ENCODE measurements around the gene ZNF467. TPM values are rescaled to one million over a fixed set of nuclear protein-coding genes. Genes with fewer than 3 reads are reported as not detected.

ZNF467 gene
- polyA plus RNA-seq, 3 donors: 23.5 to 35.6 (median 34.5) TPM

DNA sequence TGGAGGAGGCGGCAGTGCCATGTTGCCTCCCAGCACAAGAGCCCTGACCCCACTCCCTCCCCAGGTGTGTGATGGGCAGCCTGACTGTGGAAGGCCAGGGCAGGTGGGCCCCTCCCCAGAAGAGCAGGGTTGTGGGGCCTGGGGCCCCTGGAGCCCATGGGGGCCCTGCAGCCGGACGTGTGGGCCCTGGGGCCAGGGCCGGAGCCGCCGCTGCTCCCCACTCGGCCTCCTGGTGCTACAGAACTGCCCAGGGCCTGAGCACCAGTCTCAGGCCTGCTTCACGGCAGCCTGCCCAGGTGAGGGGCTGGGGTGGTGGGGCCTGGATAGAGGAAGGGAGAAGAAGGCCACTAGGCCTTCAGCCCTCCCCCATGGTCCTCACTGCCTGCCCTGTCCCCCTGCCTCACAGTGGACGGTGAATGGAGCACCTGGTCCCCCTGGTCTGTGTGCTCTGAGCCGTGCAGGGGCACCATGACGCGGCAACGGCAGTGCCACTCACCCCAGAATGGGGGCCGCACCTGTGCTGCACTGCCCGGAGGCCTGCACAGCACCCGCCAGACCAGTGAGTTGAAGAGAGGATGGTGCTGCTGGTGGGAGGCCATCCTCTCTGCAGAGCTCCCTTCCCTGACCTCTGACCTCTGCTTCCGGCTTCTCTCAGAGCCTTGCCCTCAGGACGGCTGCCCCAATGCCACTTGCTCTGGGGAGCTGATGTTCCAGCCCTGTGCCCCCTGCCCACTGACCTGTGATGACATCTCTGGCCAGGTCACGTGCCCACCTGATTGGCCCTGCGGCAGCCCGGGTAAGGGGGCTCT, 18.2 kb upstream of the ZNF467 start:
- no peak for DNase-seq (ENCODE audit: extremely low read depth in 1 of 11, low read depth in 9 of 11, low spot score in 4 of 11)

DNA sequence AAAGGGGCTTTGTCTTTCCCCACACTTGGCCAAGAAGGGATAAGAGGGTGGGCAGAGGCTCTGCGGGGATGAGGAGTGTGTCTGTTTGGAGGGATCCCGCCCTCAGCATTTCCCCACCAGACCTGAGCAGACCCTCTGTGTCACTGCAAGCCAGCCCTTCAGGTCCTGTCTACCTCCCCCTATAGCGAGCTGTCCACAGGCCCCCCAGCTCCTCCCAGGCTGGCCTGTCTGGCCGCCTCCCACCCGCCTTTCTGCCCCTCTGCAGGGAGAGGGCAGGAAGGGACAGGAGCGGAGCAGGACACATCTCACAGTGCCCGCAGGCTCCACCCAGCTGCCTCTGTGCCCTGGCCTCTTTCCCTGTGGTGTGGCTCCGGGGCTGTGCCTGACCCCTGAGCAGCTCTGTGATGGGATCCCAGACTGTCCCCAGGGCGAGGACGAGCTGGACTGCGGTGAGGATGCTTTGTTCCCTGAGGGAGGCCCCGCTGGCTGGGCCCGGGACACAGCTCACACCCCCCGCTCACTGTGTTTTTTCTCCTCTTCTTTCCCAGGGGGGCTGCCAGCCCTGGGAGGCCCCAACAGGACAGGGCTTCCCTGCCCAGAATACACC, 17.5 kb upstream of the ZNF467 start:
- no peak for DNase-seq (ENCODE audit: extremely low read depth in 1 of 11, low read depth in 9 of 11, low spot score in 4 of 11)

DNA sequence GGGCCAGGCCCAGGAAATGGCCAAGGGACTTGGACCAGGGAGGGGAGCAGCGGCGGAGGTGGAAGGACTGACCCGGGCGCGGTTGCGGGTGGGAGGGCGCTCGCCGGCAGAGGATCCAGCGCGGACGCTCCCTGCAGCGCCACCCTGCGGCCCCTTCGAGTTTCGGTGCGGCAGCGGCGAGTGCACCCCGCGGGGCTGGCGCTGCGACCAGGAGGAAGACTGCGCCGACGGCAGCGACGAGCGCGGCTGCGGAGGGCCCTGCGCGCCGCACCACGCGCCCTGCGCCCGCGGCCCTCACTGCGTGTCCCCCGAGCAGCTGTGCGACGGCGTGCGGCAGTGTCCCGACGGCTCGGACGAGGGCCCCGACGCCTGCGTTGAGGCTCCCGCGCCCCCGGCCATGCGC, 16.8 kb upstream of the ZNF467 start:
- peak in 1 of 11 donors; percentile 30 for DNase-seq (ENCODE audit: extremely low read depth in 1 of 11, low read depth in 9 of 11, low spot score in 4 of 11)

DNA sequence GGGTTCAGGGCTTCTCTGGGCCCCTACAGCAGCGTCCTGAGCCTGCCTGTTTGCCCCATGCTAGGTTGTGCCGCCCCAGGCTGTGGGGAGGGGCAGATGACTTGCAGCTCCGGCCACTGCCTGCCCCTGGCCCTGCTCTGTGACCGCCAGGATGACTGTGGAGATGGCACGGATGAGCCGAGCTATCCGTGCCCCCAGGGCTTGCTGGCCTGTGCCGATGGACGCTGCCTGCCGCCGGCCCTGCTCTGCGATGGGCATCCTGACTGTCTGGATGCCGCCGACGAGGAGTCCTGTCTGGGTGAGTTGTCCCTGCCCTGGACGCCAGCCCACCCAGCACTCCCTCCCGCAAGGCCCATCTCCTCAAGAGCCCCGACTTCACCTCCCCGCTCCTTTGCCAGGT, 15.7 kb upstream of the ZNF467 start:
- no peak for DNase-seq (ENCODE audit: extremely low read depth in 1 of 11, low read depth in 9 of 11, low spot score in 4 of 11)

DNA sequence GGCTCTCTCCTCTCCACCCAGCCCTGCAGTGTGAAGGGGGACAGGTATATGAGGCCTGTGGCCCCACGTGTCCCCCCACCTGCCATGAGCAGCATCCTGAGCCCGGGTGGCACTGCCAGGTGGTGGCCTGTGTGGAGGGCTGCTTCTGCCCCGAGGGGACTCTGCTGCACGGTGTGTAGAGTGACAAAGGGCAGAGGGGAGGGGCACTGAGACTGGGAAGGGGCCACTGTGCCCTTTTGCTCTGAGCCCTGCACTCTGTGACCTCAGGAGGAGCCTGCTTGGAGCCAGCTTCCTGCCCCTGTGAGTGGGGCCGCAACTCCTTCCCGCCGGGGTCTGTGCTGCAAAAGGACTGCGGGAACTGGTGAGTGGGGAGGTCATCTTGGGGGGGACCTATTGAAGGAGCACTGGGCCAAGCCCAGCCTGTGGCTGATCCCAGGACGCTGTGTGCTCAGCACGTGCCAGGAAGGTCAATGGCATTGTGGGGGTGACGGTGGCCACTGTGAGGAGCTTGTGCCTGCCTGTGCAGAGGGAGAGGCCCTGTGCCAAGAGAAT, 15.0 kb upstream of the ZNF467 start:
- no peak for DNase-seq (ENCODE audit: extremely low read depth in 1 of 11, low read depth in 9 of 11, low spot score in 4 of 11)

DNA sequence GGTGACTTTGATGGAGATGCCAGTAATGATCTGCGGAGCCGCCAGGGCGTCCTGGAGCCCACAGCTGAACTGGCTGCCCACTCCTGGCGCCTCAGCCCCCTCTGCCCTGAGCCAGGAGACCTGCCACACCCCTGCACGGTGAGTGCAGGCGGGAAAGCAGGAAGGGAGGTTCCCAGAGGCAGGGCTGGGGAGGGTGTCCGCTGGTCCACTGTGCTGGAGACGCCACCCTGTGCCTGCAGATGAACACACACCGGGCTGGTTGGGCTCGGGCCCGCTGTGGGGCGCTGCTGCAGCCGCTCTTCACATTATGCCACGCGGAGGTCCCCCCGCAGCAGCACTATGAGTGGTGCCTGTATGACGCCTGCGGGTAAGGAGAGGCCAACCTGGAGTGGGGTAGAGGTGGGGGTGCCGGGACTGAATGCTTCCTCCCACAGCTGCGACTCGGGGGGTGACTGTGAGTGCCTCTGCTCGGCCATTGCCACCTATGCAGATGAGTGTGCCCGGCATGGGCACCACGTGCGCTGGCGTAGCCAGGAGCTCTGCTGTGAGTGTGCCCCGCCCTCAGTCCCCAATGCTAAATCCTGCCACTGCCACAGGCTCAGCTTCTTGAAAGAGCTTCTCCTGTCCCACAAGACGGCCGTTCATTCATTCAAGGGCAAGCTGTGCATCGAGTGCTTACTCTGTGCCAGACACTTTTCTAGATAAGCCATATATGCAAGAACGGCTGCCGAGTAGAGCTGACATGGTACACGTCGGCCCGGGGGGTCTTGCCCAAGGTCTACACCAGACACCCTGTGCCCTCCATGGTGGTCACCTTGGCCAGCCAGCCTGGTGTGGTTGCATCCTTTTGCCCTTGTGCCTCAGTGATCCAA, 14.3 kb upstream of the ZNF467 start:
- DNase-seq (ENCODE audit: extremely low read depth in 1 of 11, low read depth in 9 of 11, low spot score in 4 of 11): no peak

DNA sequence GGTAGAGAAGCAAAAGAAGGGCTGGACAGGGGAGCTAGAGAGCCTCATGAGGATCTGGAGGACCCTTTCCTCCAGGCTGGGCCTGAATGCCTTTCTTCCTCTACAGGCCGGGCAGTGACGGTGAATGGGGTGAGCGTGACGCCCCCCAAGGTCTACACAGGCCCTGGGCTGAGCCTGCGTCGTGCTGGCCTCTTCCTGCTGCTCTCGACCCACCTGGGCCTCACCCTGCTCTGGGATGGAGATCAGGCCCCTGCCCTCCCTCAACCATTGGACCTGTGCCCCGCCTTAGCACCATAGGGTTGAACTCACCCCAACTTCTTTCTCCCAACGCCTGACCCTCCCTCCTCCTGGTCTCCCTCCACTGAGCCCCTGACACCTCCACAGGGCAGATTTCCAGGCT, 12.6 kb upstream of the ZNF467 start:
- DNase-seq (ENCODE audit: extremely low read depth in 1 of 11, low read depth in 9 of 11, low spot score in 4 of 11): no peak

DNA sequence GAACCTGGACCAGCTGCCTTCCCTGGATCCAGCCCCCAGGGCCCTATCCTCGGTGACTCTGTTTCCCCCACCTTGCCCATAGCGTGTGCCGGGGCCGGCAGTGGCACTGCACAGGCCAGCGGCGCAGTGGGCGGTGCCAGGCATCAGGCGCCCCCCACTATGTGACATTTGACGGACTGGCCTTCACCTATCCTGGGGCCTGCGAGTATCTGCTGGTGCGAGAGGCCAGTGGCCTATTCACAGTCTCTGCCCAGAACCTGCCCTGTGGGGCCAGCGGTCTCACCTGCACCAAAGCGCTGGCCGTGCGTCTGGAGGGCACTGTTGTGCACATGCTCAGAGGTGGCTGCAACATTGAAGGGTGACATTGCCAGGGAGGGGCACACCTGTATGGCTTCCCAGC, 12.0 kb upstream of the ZNF467 start:
- DNase-seq (ENCODE audit: extremely low read depth in 1 of 11, low read depth in 9 of 11, low spot score in 4 of 11): no peak

DNA sequence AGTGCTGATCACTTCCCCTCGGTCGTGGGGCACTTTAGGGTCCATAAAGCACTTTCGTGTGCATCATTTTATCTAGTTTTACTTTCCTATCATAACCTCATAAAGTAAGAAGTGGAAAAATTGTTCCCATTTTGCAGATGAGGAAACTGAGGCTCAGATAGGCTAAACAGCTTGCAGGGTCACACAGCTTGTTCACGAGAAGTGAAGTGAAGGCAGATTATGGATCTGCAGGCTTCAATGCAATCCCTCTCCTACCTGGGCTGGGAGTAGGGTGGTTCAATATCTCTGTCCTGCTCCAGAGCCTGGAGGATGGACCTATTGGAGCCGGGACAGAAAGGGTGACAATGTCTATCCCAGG, 10.8 kb upstream of the ZNF467 start:
- DNase-seq (ENCODE audit: extremely low read depth in 1 of 11, low read depth in 9 of 11, low spot score in 4 of 11): no peak

DNA sequence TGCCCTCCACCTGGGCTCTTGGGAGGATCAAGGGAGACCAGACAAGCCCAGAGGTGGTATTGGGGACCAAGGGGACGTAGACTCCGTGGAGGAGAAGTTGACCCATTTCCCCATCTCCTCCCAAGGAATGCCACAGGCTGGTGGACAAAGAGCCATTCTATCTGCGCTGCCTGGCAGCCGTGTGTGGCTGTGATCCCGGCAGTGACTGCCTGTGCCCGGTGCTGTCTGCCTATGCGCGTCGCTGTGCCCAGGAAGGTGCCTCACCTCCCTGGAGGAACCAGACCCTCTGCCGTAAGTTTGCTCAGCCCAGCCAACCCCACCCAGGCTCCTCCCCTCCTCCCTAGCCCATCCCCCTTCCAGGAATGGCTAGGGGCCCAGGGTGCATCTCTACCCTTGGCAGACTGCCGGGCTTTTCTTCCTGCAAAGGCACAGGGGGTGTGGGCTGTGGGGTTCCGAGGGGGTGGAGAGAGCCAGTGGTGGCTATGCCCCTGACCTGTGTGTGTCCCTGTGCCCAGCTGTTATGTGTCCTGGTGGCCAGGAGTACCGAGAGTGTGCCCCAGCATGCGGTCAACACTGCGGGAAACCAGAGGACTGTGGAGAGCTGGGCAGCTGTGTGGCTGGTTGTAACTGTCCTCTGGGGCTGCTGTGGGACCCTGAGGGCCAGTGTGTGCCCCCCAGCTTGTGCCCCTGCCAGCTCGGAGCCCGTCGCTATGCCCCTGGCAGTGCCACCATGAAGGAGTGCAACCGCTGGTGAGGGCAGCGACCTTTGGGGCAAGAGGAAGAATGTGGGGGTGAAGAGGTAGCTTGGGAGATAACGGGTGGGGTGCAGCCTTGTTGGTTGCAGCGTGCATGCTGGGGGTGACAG, 10.2 kb upstream of the ZNF467 start:
- no peak for DNase-seq (ENCODE audit: extremely low read depth in 1 of 11, low read depth in 9 of 11, low spot score in 4 of 11)

DNA sequence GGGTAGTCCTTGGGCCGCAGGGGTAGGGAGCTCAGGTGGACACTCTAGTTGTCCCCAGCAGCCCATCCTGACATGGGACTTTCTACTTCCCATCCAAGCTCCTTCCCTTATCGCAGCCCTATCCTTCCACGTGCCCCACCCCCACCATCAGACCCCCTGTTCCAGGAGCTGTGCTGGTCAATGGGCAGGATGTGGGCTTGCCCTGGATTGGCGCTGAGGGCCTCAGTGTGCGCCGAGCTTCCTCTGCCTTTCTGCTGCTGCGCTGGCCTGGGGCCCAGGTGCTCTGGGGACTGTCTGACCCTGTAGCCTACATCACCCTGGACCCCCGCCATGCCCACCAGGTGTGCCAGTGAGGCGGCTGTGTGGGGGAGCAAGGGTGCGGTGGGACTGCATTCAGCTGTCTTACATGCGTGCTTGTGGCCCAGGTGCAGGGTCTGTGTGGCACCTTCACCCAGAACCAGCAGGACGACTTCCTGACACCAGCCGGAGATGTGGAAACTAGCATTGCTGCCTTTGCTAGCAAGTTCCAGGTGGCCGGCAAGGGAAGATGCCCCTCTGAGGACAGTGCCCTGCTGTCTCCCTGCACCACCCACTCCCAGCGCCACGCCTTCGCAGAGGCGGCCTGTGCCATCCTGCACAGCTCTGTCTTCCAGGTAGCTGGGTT, 9.4 kb upstream of the ZNF467 start:
- no peak for DNase-seq (ENCODE audit: extremely low read depth in 1 of 11, low read depth in 9 of 11, low spot score in 4 of 11)

DNA sequence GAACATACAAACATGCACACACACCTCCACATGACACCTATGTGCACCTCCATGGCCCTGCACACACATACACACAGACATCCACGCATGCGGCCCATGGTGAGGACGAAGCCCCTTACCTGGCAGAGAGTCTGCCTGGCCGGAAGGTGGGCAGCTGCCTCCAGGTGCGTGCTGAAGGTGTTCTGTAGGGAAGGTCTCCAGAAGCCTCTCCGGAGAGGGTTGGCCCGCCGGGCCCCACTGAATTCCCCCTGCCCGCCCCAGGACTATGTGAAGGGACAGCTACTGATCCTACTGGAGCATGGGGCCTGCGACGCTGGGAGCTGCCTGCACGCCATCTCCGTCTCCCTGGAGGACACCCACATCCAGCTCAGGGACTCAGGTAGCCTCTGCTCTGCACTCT, 8.5 kb upstream of the ZNF467 start:
- no peak for DNase-seq (ENCODE audit: extremely low read depth in 1 of 11, low read depth in 9 of 11, low spot score in 4 of 11)

DNA sequence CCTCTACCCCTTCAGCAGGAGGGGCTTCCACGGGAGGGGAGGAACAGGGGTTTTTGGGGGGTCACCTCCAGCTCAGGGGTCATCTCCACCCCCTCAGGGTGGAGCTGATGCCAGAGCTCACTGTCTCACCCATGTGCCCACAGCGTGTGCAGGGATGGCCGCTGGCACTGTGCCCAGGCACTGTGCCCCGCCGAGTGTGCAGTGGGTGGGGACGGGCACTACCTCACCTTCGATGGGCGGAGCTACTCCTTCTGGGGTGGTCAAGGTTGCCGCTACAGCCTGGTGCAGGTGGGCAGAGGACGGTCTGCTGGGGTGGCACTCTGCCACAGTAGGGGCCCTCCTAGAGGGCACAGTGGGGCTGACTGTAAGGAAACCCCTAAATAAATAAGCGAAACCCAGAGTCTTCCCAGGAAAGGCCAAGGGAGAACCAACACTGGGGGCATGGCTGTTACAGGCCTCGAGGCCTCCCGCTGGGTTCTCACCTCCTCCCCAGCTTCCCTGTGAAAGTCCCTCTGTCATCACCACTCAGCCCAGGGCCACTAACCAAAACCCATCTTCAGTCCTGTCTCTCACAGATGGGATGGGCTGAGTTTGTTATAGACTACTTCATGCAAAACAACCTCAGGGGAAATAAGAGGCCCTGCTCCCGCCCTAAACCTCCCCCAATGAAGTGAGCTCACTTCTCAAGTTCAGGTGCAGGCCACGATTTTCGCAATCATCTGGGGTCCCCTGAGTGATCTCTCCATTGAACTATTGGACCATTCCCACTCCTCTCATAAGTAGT, 7.4 kb upstream of the ZNF467 start:
- DNase-seq (ENCODE audit: extremely low read depth in 1 of 11, low read depth in 9 of 11, low spot score in 4 of 11): no peak

DNA sequence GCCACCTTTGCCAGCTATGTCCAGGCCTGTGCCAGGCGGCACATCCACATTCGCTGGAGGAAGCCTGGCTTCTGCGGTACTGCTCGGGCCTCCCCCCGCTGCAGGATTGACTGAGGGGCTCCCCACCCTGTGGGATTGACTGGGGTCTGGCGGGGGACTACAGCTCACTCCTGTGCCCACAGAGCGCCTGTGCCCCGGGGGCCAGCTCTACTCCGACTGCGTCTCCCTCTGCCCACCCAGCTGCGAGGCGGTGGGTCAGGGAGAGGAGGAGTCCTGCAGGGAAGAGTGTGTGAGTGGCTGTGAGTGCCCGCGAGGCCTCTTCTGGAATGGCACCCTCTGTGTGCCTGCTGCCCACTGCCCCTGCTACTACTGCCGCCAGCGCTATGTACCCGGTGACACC, 6.7 kb upstream of the ZNF467 start:
- DNase-seq (ENCODE audit: extremely low read depth in 1 of 11, low read depth in 9 of 11, low spot score in 4 of 11): no peak

DNA sequence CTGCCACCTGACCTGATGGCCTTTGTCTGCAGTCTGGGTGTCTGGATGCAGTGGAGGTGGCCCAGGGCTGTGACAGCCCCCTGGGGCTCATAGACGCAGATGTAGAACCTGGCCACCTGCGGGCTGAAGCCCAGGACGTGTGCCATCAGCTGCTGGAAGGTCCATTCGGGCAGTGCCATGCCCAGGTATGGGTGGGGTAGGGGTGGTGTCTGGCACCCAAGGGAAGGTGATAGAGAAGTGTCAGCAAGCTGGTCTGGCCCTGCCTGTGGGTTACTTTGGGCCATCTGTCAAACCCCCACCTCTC, 6.1 kb upstream of the ZNF467 start:
- DNase-seq (ENCODE audit: extremely low read depth in 1 of 11, low read depth in 9 of 11, low spot score in 4 of 11): no peak

DNA sequence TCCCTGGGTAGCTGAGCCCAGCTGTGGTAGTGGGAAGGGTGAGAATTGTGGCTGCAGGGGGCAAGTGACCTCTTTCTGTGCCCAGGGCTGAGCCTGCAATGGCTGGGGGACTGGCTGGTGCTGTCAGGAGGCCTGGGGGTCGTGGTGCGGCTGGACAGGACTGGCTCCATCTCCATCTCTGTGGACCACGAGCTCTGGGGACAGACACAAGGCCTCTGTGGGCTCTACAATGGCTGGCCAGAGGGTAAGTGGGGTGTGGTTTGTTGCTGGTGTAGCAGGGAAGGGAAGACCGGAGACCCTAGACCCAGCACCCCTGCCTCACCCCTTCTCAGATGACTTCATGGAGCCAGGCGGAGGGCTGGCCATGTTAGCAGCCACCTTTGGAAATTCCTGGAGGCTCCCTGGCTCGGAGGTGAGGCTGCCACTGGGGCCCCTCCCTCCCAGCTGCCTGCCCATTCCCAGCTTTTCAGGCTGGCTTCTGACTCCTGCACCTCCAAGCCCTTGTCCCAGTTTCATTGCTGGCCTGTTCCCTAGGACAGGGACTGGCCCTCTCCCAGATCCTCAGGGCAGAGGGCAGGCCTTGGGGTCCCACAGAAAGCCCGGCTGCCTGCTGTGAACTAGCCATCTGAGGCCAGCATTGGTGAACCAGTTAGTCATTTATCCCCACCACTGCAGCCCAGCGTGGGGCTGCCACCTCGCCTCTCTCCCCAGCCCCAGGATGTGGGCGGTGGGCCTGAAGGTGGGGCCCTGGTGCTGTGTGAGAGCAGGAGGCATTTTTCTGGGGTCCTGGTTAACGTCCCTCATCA, 5.5 kb upstream of the ZNF467 start:
- DNase-seq (ENCODE audit: extremely low read depth in 1 of 11, low read depth in 9 of 11, low spot score in 4 of 11): no peak

DNA sequence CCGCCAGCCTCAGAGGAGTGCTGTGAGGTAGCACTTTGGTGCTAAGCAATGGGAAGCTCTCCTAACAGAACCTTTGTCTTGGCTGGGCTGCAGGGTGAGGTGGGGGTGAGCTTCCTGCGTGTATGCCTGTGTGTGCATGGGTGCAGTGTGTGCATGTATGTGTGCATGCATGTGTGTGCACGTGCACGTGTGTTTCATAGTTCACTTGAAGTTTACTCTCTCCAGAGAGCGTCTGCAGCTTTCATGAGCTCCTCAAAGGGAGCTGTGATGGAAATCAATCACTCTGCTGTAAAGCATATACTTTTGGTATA, 4.9 kb upstream of the ZNF467 start:
- DNase-seq (ENCODE audit: extremely low read depth in 1 of 11, low read depth in 9 of 11, low spot score in 4 of 11): no peak

Measured in renal cortex interstitium (tissue), 11 donors.